ENCODE measurements around the gene SLC35F3. TPM values are rescaled to one million over a fixed set of nuclear protein-coding genes. Genes with fewer than 3 reads are reported as not detected.

SLC35F3 gene
- total and polyA plus RNA-seq, 9 of the 15 experiments (the other 6 are each of a cell fraction or from before 2014, with no cell fraction given): 0.04 to 0.07 (median 0.04) TPM; not detected in 6

DNA sequence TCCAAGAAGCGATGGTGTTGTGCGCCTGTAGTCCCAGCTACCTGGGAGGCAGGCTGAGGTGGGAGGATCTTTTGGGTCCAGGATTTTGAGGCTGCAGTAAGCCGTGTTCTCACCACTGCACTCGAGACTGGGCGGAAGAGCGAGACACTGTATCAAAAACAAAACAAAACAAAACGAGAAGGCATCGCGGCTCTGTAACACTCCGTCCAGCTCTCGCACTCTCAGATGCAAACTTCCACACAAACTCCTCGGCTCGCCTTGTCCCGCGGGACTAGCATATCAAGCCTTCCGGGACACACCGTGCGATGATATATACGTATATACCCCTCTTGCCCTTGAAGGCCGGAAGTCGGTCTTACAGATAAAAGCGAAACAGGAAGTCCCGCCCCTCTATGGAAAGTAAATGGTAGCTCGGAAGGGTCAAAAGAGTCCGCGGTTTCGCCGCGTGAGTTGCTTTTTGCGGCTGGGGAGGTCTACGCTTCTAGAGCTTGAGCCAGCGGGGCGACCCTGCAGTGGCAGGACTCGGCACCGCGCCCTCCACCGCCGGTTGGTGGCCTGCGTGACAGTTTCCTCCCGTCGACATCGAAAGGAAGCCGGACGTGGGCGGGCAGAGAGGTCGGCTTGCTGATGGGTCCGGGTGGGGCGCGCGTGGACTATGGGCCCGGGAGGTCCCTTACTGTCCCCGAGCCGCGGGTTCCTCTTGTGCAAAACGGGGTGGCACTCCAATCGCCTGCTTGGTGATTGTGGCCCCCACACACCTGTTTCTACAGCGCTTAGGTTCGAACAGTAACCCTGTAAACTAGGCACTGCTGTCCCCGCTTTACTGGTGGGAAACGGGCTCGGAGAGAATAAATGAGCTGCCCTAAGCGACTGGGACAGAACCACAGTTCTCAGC lies 468.8 kb downstream of the SLC35F3 start, which contains the start of gene COA6 (continued):
- TF ChIP-seq TFAM (CRISPR knock-in tag; conservative IDR thresholded peaks at IDR 0.05): no peak
- peak; percentile 95 for TF ChIP-seq TOE1 (IDR thresholded peaks at IDR 0.05; ENCODE audit: borderline replicate concordance)
- TF ChIP-seq TOE1 (CRISPR knock-in tag; IDR thresholded peaks at IDR 0.05; ENCODE audit: borderline replicate concordance, low read depth): 0 out of 2 replicates have a peak, but pooled peaks have one; percentile 27
- TF ChIP-seq HSF4 (CRISPR knock-in tag; IDR thresholded peaks at IDR 0.05; ENCODE audit: borderline replicate concordance): no peak
- TF ChIP-seq, protein P1, sequence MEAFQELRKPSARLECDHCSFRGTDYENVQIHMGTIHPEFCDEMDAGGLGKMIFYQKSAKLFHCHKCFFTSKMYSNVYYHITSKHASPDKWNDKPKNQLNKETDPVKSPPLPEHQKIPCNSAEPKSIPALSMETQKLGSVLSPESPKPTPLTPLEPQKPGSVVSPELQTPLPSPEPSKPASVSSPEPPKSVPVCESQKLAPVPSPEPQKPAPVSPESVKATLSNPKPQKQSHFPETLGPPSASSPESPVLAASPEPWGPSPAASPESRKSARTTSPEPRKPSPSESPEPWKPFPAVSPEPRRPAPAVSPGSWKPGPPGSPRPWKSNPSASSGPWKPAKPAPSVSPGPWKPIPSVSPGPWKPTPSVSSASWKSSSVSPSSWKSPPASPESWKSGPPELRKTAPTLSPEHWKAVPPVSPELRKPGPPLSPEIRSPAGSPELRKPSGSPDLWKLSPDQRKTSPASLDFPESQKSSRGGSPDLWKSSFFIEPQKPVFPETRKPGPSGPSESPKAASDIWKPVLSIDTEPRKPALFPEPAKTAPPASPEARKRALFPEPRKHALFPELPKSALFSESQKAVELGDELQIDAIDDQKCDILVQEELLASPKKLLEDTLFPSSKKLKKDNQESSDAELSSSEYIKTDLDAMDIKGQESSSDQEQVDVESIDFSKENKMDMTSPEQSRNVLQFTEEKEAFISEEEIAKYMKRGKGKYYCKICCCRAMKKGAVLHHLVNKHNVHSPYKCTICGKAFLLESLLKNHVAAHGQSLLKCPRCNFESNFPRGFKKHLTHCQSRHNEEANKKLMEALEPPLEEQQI (IDR thresholded peaks at IDR 0.05): peak; percentile 90
- TF ChIP-seq, protein P2, sequence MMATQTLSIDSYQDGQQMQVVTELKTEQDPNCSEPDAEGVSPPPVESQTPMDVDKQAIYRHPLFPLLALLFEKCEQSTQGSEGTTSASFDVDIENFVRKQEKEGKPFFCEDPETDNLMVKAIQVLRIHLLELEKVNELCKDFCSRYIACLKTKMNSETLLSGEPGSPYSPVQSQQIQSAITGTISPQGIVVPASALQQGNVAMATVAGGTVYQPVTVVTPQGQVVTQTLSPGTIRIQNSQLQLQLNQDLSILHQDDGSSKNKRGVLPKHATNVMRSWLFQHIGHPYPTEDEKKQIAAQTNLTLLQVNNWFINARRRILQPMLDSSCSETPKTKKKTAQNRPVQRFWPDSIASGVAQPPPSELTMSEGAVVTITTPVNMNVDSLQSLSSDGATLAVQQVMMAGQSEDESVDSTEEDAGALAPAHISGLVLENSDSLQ (IDR thresholded peaks at IDR 0.05): peak; percentile 90
- TF ChIP-seq CHD2 (IDR thresholded peaks at IDR 0.05; ENCODE audit: low read depth, low read length): peak; percentile 83
- peak; percentile 68 for TF ChIP-seq CCNT2 (IDR thresholded peaks at IDR 0.05; ENCODE audit: borderline replicate concordance, extremely low read depth, insufficient read length, low read depth, low read length)
- no peak for TF ChIP-seq HOXB6 (CRISPR knock-in tag; IDR thresholded peaks at IDR 0.05; ENCODE audit: borderline replicate concordance)
- no peak for TF ChIP-seq SAFB (IDR thresholded peaks at IDR 0.05; ENCODE audit: borderline replicate concordance, low read depth, low read length)
- TF ChIP-seq, protein P3, sequence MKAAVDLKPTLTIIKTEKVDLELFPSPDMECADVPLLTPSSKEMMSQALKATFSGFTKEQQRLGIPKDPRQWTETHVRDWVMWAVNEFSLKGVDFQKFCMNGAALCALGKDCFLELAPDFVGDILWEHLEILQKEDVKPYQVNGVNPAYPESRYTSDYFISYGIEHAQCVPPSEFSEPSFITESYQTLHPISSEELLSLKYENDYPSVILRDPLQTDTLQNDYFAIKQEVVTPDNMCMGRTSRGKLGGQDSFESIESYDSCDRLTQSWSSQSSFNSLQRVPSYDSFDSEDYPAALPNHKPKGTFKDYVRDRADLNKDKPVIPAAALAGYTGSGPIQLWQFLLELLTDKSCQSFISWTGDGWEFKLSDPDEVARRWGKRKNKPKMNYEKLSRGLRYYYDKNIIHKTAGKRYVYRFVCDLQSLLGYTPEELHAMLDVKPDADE (conservative IDR thresholded peaks at IDR 0.05; ENCODE audit: control insufficient read depth, low read depth, low read length): peak; percentile 86
- TF ChIP-seq SRSF7 (optimal IDR thresholded peaks at IDR 0.05; ENCODE audit: low read depth, low read length): no peak
- TF ChIP-seq GABPB1 (CRISPR knock-in tag; IDR thresholded peaks at IDR 0.05): peak; percentile 98
- TF ChIP-seq KLF10 (CRISPR knock-in tag; IDR thresholded peaks at IDR 0.05): no peak
- TF ChIP-seq, protein P4, sequence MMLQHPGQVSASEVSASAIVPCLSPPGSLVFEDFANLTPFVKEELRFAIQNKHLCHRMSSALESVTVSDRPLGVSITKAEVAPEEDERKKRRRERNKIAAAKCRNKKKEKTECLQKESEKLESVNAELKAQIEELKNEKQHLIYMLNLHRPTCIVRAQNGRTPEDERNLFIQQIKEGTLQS (IDR thresholded peaks at IDR 0.05): peak; percentile 11; the same call in 1 of the 2 replicates
- TF ChIP-seq, protein P4 (CRISPR knock-in tag; conservative IDR thresholded peaks at IDR 0.05): peak; percentile 62; the same call in 1 of the 2 replicates
- peak; percentile 98; the same call in 1 of the 2 replicates for TF ChIP-seq KAT7 (CRISPR knock-in tag; IDR thresholded peaks at IDR 0.05; ENCODE audit: borderline replicate concordance)
- peak; percentile 83 for TF ChIP-seq ZC3H8 (IDR thresholded peaks at IDR 0.05)
- 0 out of 2 replicates have a peak, but pooled peaks have one; percentile 58 for TF ChIP-seq ZNF431 (CRISPR knock-in tag; IDR thresholded peaks at IDR 0.05)
- TF ChIP-seq RAD21 (CRISPR knock-in tag; conservative IDR thresholded peaks at IDR 0.05 in 1 of 2, IDR thresholded peaks at IDR 0.05 in 1 of 2): peak in 1 of 2 experiments; percentile 20; a peak in 2 of 4 replicates

Data from K562 (cell line).